ENCODE data around the gene PRKACB. TPM values are rescaled to one million over a fixed set of nuclear protein-coding genes. Genes with fewer than 3 reads are reported as not detected.

PRKACB gene
- polyA plus RNA-seq, 1 donor (not counting 4 experiments of a cell fraction or from before 2014, with no cell fraction given) = 15.3 TPM

DNA sequence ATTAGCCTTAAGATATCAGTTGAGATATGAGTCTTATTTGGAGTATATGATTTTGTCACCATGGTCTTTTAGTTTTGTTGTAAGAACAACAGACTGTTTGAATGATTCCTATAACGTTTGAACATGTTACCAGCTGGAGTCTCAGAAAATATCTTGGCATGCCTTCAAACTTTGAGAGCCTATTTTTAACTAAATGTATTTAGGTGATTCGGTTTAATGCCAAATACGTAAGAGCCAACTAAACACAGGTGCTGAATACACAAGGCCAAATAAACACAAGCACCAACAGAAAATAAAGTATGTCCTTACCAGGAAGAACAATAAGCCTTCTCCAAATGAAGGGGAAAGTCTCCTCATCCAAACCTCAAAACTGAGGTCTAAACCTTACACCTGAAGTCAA is 48.6 kb downstream of the PRKACB start:
- H3K27me3 ChIP-seq (ENCODE audit: control insufficient read depth, extremely low read depth, insufficient read depth, low read length) = no peaks in the 10 kb centered on the region
- no peaks in the 10 kb centered on the region for H3K36me3 ChIP-seq (ENCODE audit: control insufficient read depth in 2 of 2, extremely low read depth in 1 of 2, insufficient read depth in 2 of 2, low read length in 2 of 2)
- no peak overlapping the region for H3K9ac ChIP-seq (ENCODE audit: control insufficient read depth, extremely low read depth, insufficient read depth, low read length)
- DNase-seq (ENCODE audit: low read depth, low spot score) (no peak), FAIRE-seq (no peak)
- no peak overlapping the region for H3K4me3 ChIP-seq (ENCODE audit: control insufficient read depth in 2 of 3, extremely low read depth in 1 of 3, insufficient read depth in 2 of 3, low read depth in 1 of 3, low read length in 3 of 3)
- TF ChIP-seq CTCF (optimal IDR thresholded peaks at IDR 0.05 in 1 of 3, IDR thresholded peaks at IDR 0.05 in 1 of 3, conservative IDR thresholded peaks at IDR 0.05 in 1 of 3; ENCODE audit: extremely low read depth in 1 of 3, insufficient read depth in 2 of 3, low read length in 3 of 3) (no peak), EZH2 (IDR thresholded peaks at IDR 0.05; ENCODE audit: low read length) (no peak)
- no peaks in the 10 kb centered on the region for H3K4me1 ChIP-seq (ENCODE audit: control insufficient read depth, extremely low read depth, insufficient read depth, low read length)
- H3K9me1 ChIP-seq (ENCODE audit: control insufficient read depth, extremely low read depth, insufficient read depth, low read length) = no peaks in the 10 kb centered on the region
- no peak overlapping the region for H2AFZ ChIP-seq (ENCODE audit: control insufficient read depth, low read length)
- no peak overlapping the region for H3K4me2 ChIP-seq (ENCODE audit: control insufficient read depth, extremely low read depth, insufficient read depth, low read depth, low read length)
- H3K27ac ChIP-seq (ENCODE audit: control insufficient read depth, insufficient read depth, low read length) = no peak overlapping the region
- dilution Hi-C loops (cut with MboI; ENCODE audit: extremely low pct_ligation_motif_present, low sequenced_read_pairs) = no loop called here
- no peaks in the 10 kb centered on the region for H3K9me3 ChIP-seq (ENCODE audit: control insufficient read depth, low read depth, low read length)
- H4K20me1 ChIP-seq (ENCODE audit: control insufficient read depth, extremely low read depth, insufficient read depth, low read length) = no peaks in the 10 kb centered on the region
- H3K79me2 ChIP-seq (ENCODE audit: control insufficient read depth, insufficient read depth, low read length) = no peaks in the 10 kb centered on the region

DNA sequence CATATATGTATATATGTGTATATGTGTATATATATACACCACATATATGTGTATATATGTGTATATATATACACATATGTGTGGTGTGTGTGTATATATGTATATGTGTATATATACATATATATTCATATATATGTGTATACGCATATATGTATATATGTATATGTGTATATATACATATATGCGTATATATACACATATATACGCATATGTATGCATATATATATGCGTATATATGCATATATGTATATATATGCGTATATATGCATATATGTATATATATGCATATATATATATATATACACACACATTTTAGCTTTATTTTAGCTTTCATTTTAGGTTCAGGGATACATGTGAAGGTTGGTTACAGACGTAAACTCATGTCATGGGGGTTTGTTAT is 54.8 kb downstream of the PRKACB start:
- no peak overlapping the region for H3K4me3 ChIP-seq (ENCODE audit: control insufficient read depth in 2 of 3, extremely low read depth in 1 of 3, insufficient read depth in 2 of 3, low read depth in 1 of 3, low read length in 3 of 3)
- no peaks in the 10 kb centered on the region for H3K27me3 ChIP-seq (ENCODE audit: control insufficient read depth, extremely low read depth, insufficient read depth, low read length)
- dilution Hi-C loops (cut with MboI; ENCODE audit: extremely low pct_ligation_motif_present, low sequenced_read_pairs) = no loop called here
- H3K79me2 ChIP-seq (ENCODE audit: control insufficient read depth, insufficient read depth, low read length) = no peaks in the 10 kb centered on the region
- no peaks in the 10 kb centered on the region for H4K20me1 ChIP-seq (ENCODE audit: control insufficient read depth, extremely low read depth, insufficient read depth, low read length)
- H3K9me3 ChIP-seq (ENCODE audit: control insufficient read depth, low read depth, low read length) = no peaks in the 10 kb centered on the region
- TF ChIP-seq EZH2 (IDR thresholded peaks at IDR 0.05; ENCODE audit: low read length) (no peak), CTCF (optimal IDR thresholded peaks at IDR 0.05 in 1 of 3, IDR thresholded peaks at IDR 0.05 in 1 of 3, conservative IDR thresholded peaks at IDR 0.05 in 1 of 3; ENCODE audit: extremely low read depth in 1 of 3, insufficient read depth in 2 of 3, low read length in 3 of 3) (no peak)
- DNase-seq (ENCODE audit: low read depth, low spot score) = no peak
- H3K4me2 ChIP-seq (ENCODE audit: control insufficient read depth, extremely low read depth, insufficient read depth, low read depth, low read length) = no peak overlapping the region
- H3K36me3 ChIP-seq (ENCODE audit: control insufficient read depth in 2 of 2, extremely low read depth in 1 of 2, insufficient read depth in 2 of 2, low read length in 2 of 2) = no peaks in the 10 kb centered on the region
- H3K27ac ChIP-seq (ENCODE audit: control insufficient read depth, insufficient read depth, low read length) = no peak overlapping the region
- no peaks in the 10 kb centered on the region for H3K9me1 ChIP-seq (ENCODE audit: control insufficient read depth, extremely low read depth, insufficient read depth, low read length)
- H3K4me1 ChIP-seq (ENCODE audit: control insufficient read depth, extremely low read depth, insufficient read depth, low read length) = no peaks in the 10 kb centered on the region
- no peak overlapping the region for H2AFZ ChIP-seq (ENCODE audit: control insufficient read depth, low read length)
- no peak for FAIRE-seq
- no peak overlapping the region for H3K9ac ChIP-seq (ENCODE audit: control insufficient read depth, extremely low read depth, insufficient read depth, low read length)
